Stimulated activated CD4-positive, alpha-beta T cell treated with anti-CD3 and anti-CD28 coated beads, Interleukin-15, amount 100 ng/mL, for 1 hour (primary cell): ENCODE results near the gene SGIP1.

Source experiments
- DNase-seq, 2 donors: peaks; one replicate each; pipeline ENCODE4 v3.0.0-alpha.2; 2020; ENCODE audit warnings: low read depth in 1 of 2, low spot score in 1 of 2

Gene SGIP1

GRCh38 chr1:66520655-66521054 lies 13.3 kb upstream of the SGIP1 start:
- no peak for DNase-seq

- no peak for DNase-seq
Observed at GRCh38 chr1:66521721-66522365, 12.1 kb upstream of the SGIP1 start.

- DNase-seq: no peak
Observed at GRCh38 chr1:66523562-66523961, 10.4 kb upstream of the SGIP1 start.

- no peak for DNase-seq
Observed at GRCh38 chr1:66525086-66525485, 8.9 kb upstream of the SGIP1 start.

- no peak for DNase-seq
Observed at GRCh38 chr1:66526036-66526435, 7.9 kb upstream of the SGIP1 start.

GRCh38 chr1:66526991-66527390 lies 7.0 kb upstream of the SGIP1 start:
- no peak for DNase-seq

- no peak for DNase-seq
Observed at GRCh38 chr1:66527686-66528085, 6.3 kb upstream of the SGIP1 start.

- no peak for DNase-seq
Observed at GRCh38 chr1:66528580-66528979, 5.4 kb upstream of the SGIP1 start.

- DNase-seq: no peak
Observed at GRCh38 chr1:66532214-66532613, 1.7 kb upstream of the SGIP1 start.

GRCh38 chr1:66532798-66533783 lies 862 bp upstream of the SGIP1 start:
- DNase-seq: no peak

GRCh38 chr1:66535061-66535460 lies 1.1 kb downstream of the SGIP1 start:
- no peak for DNase-seq

- DNase-seq: no peak
Observed at GRCh38 chr1:66535853-66536252, 1.9 kb downstream of the SGIP1 start.

- no peak for DNase-seq
Observed at GRCh38 chr1:66537718-66538117, 3.8 kb downstream of the SGIP1 start.

GRCh38 chr1:66539491-66539890 lies 5.5 kb downstream of the SGIP1 start:
- DNase-seq: no peak

- no peak for DNase-seq
Observed at GRCh38 chr1:66540434-66541032, 6.6 kb downstream of the SGIP1 start.

GRCh38 chr1:66542314-66542713 lies 8.4 kb downstream of the SGIP1 start:
- DNase-seq: no peak

GRCh38 chr1:66542811-66543767 lies 9.1 kb downstream of the SGIP1 start:
- DNase-seq: no peak

GRCh38 chr1:66546047-66546810 lies 12.3 kb downstream of the SGIP1 start:
- no peak for DNase-seq

- no peak for DNase-seq
Observed at GRCh38 chr1:66549017-66549416, 15.1 kb downstream of the SGIP1 start.

- no peak for DNase-seq
Observed at GRCh38 chr1:66550243-66550642, 16.3 kb downstream of the SGIP1 start.
